Endodermal cell (in vitro differentiated cells): Measurements from ENCODE around the gene JMJD1C. TPM values are rescaled to one million over a fixed set of nuclear protein-coding genes. Genes with fewer than 3 reads are reported as not detected.
A peak's percentile ranks its signal among the peaks of the same experiment; 100 is the strongest.

Source experiments
- DNase-seq: peaks from one replicate; pipeline ENCODE4 v3.0.0-alpha.2; 2017
- H3K27ac ChIP-seq: 2 replicates; pipeline ENCODE4 v1.5.1; 2013; ENCODE audit warnings: mild to moderate bottlenecking, low read depth, low read length, moderate library complexity
- H3K27me3 ChIP-seq: 2 replicates; pipeline ENCODE4 v1.6.1; 2013; ENCODE audit warnings: mild to moderate bottlenecking, low read length, moderate library complexity; ENCODE audit not compliant: insufficient read depth, control insufficient read depth, poor library complexity, severe bottlenecking
- H3K36me3 ChIP-seq: 2 replicates; pipeline ENCODE4 v1.7.0; 2013; ENCODE audit warnings: mild to moderate bottlenecking, low read length, moderate library complexity; ENCODE audit not compliant: control insufficient read depth, insufficient read depth
- H3K4me1 ChIP-seq: one replicate; pipeline ENCODE4 v1.7.0; 2013; ENCODE audit warnings: low read length; ENCODE audit not compliant: control insufficient read depth, insufficient read depth
- H3K4me3 ChIP-seq: 2 replicates; pipeline ENCODE4 v1.5.1; 2013; ENCODE audit warnings: mild to moderate bottlenecking, low read length, moderate library complexity
- H3K9ac ChIP-seq: 2 replicates; pipeline ENCODE4 v1.6.1; 2013; ENCODE audit warnings: mild to moderate bottlenecking, low read length, moderate library complexity; ENCODE audit not compliant: poor library complexity, severe bottlenecking; ENCODE audit errors: extremely low read depth
- H3K9me3 ChIP-seq: 2 replicates; pipeline ENCODE4 v1.6.1; 2013; ENCODE audit warnings: mild to moderate bottlenecking, low read length, moderate library complexity; ENCODE audit not compliant: control insufficient read depth
- H3K27ac Mint-ChIP-seq: 2 replicates; pipeline ENCODE4 v1.8.0; 2020; ENCODE audit warnings: mixed read lengths
- H3K27me3 Mint-ChIP-seq: 2 replicates; pipeline ENCODE4 v1.8.0; 2021; ENCODE audit warnings: mild to moderate bottlenecking, mixed read lengths; ENCODE audit not compliant: insufficient read depth
- H3K36me3 Mint-ChIP-seq: 2 replicates; pipeline ENCODE4 v1.8.0; 2020; ENCODE audit warnings: low read depth, mixed read lengths
- H3K4me1 Mint-ChIP-seq: 2 replicates; pipeline ENCODE4 v1.8.0; 2020; ENCODE audit warnings: mixed read lengths
- H3K4me3 Mint-ChIP-seq: 2 replicates; pipeline ENCODE4 v1.8.0; 2020; ENCODE audit warnings: mild to moderate bottlenecking, moderate library complexity, mixed read lengths
- H3K9me3 Mint-ChIP-seq: 2 replicates; pipeline ENCODE4 v1.8.0; 2020; ENCODE audit warnings: mild to moderate bottlenecking, mixed read lengths
- WGBS, 2 experiments: methylation state at CpG; one replicate each; pipeline versions ENCODE4 v1.1.5 to v1.1.7; 2013; ENCODE audit warnings: missing lambda C conversion rate in 2 of 2, mixed read lengths in 1 of 2; ENCODE audit not compliant: insufficient coverage in 1 of 2, insufficient read length in 1 of 2; 5-methylcytosine and 5-hydroxymethylcytosine counted together
- total RNA-seq, 2 donors: library from RNA; stranded (reverse); fragmentation: NEBNext Ultra II Directional in 1 of 2; extraction: Animal tissue kit (Norgen Biotek cat#: 25700) in 1 of 2; gene quantifications; 2 replicates in 1 of 2; 3 replicates in 1 of 2; pipeline ENCODE4 v1.2.1, GENCODE V29; 2021
- TF ChIP-seq, protein P1 (sequence below): fragments of 200-600 bp; sonication (generic); conservative IDR thresholded peaks from 2 replicates; pipeline ENCODE4 v1.5.0; 2021; ENCODE audit warnings: antibody characterized with exemption, mild to moderate bottlenecking

The JMJD1C gene
- total RNA-seq, 2 donors from 2014 or later = 91.3 to 114 TPM

DNA sequence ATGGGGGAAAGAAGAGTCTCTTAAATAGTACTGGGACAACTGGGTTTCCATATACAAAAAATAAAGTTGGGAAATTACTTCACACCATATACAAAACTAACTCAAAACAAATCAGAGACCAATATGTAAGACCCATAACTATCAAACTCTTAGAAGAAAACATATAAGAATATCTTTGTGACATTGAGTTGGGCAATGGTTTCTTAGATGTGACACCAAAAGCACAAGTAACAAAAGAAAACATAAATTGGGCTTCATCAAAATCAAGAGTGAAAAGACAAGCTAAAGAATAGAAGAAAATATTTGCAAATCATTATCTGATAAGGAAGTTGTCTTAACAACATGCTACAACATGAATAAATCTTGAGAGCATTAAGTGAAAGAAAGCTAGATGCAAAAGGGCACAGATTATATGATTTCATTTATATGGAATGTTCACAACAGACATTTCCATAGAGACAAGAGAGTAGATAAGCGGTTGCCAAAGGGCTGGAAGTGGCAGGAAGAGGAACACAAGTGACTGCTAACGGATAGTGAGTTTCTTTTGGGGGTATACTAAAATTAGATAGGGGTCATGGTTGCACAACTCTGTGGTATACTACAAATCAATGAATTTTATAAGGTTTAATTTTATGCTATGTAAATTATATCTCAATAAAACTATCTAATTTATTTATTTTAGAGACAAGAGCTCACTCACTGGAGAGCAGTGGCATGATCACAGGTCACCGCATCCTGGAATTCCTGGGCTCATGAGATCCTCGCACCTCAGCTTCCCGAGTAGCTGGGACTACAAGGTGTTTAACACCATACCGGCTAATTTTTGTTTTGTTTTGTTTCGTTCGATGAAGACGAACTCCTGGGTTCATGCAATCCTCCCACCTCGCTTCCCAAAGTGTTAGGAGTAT is 35.4 kb downstream of the JMJD1C start:
- Histone ChIP-seq H3K9me3 (no peaks in the 10 kb centered on the region), H3K9ac (no peak overlapping the region), H3K36me3 (peaks cover 23% of the 10 kb centered on the region), H3K27ac (no peak overlapping the region), H3K4me3 (no peak overlapping the region), H3K27me3 (no peaks in the 10 kb centered on the region), H3K4me1 (peaks cover 10% of the 10 kb centered on the region)
- Mint-ChIP-seq H3K4me3 (no peak overlapping the region), H3K4me1 (peaks cover 51% of the 10 kb centered on the region), H3K27ac (peak overlapping the region; percentile 45), H3K27me3 (no peaks in the 10 kb centered on the region), H3K9me3 (no peaks in the 10 kb centered on the region), H3K36me3 (peaks cover 14% of the 10 kb centered on the region)
- TF ChIP-seq, protein P1, sequence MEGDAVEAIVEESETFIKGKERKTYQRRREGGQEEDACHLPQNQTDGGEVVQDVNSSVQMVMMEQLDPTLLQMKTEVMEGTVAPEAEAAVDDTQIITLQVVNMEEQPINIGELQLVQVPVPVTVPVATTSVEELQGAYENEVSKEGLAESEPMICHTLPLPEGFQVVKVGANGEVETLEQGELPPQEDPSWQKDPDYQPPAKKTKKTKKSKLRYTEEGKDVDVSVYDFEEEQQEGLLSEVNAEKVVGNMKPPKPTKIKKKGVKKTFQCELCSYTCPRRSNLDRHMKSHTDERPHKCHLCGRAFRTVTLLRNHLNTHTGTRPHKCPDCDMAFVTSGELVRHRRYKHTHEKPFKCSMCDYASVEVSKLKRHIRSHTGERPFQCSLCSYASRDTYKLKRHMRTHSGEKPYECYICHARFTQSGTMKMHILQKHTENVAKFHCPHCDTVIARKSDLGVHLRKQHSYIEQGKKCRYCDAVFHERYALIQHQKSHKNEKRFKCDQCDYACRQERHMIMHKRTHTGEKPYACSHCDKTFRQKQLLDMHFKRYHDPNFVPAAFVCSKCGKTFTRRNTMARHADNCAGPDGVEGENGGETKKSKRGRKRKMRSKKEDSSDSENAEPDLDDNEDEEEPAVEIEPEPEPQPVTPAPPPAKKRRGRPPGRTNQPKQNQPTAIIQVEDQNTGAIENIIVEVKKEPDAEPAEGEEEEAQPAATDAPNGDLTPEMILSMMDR = no peak
- 84 to 92% methylated on average over 8 to 10 of the region's 10 CpGs for WGBS, 2 experiments
- peak; percentile 70 for DNase-seq

GRCh38 chr10:63429281-63429680 is 36.5 kb downstream of the JMJD1C start:
- peaks cover 14% of the 10 kb centered on the region for H3K36me3 Mint-ChIP-seq
- WGBS, 2 experiments = 76 to 90% methylated on average over 1 to 2 of the region's 2 CpGs
- peaks cover 42% of the 10 kb centered on the region for H3K4me1 Mint-ChIP-seq
- H3K4me1 ChIP-seq = peaks cover 5% of the 10 kb centered on the region
- H3K9me3 Mint-ChIP-seq = no peaks in the 10 kb centered on the region
- no peaks in the 10 kb centered on the region for H3K9me3 ChIP-seq
- H3K9ac ChIP-seq = no peak overlapping the region
- H3K27ac ChIP-seq = no peak overlapping the region
- H3K36me3 ChIP-seq = peaks cover 23% of the 10 kb centered on the region
- H3K27me3 Mint-ChIP-seq = no peaks in the 10 kb centered on the region
- TF ChIP-seq, protein P1 = no peak
- DNase-seq = no peak
- H3K27ac Mint-ChIP-seq = peak overlapping the region; percentile 65
- no peak overlapping the region for H3K4me3 Mint-ChIP-seq
- no peaks in the 10 kb centered on the region for H3K27me3 ChIP-seq
- H3K4me3 ChIP-seq = no peak overlapping the region

DNA sequence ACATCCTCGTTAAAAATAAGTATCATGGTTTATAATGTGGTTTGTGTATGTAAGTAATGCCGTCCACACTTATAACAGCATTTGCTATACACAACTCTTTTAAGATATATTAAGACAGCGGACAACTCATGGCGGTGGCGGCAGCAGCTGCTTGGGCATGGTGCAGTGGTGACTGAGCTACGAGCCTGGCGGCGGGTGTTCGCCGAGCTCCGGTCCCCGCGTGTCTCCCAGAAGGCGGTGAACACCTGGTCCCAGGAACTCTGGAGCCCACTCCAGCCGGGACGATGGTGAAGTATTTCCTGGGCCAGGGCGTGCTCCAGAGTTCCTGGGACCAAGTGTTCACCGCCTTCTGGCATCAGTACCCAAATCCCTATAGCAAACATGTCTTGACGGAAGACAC is 38.8 kb downstream of the JMJD1C start:
- no peaks in the 10 kb centered on the region for H3K27me3 ChIP-seq
- H3K4me3 ChIP-seq = no peak overlapping the region
- Mint-ChIP-seq H3K4me3 (no peak overlapping the region), H3K27me3 (no peaks in the 10 kb centered on the region), H3K9me3 (no peaks in the 10 kb centered on the region), H3K36me3 (peaks cover 9% of the 10 kb centered on the region), H3K4me1 (peaks cover 33% of the 10 kb centered on the region), H3K27ac (no peak overlapping the region)
- no peak for DNase-seq
- H3K9me3 ChIP-seq = no peaks in the 10 kb centered on the region
- no peak overlapping the region for H3K9ac ChIP-seq
- H3K27ac ChIP-seq = no peak overlapping the region
- H3K36me3 ChIP-seq = peaks cover 24% of the 10 kb centered on the region
- TF ChIP-seq, protein P1 = no peak
- H3K4me1 ChIP-seq = peaks cover 5% of the 10 kb centered on the region
- WGBS, 2 experiments = 93 to 97% methylated on average over 11 to 17 of the region's 19 CpGs
